Measurements from ENCODE around the gene TAAR2.
"Not testable (repeated sequence)": the region's sequence is repeated elsewhere in the genome, so short reads cannot be mapped to it uniquely, and the experiment has no call there.

TAAR2 gene

DNA sequence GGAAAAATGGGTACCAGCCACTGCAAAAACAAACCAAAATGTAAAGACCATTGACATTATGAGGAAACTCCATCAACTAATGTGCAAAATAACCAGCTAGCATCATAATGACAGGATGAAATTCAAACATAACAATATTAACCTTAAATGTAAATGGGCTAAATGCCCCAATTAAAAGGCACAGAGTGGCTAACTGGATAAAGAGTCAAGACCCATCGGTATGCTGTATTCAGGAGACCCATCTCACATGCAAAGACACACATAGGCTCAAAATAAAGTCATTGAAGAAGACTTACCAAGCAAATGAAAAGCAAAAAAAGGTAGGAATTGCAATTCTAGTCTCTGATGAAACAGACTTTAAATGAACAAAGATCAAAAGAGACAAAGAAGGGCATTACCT is 13.1 kb upstream of the TAAR2 start:
- not testable (repeated sequence) for ATAC-seq (ENCODE audit: low read depth); H3K4me3 Mint-ChIP-seq; DNase-seq (ENCODE audit: low spot score in 2 of 2); H3K36me3 Mint-ChIP-seq; H3K27ac Mint-ChIP-seq; H3K9me3 Mint-ChIP-seq
- peaks cover 13% of the 10 kb centered on the region for H3K27me3 Mint-ChIP-seq
- peaks cover 13% of the 10 kb centered on the region for H3K4me1 Mint-ChIP-seq

DNA sequence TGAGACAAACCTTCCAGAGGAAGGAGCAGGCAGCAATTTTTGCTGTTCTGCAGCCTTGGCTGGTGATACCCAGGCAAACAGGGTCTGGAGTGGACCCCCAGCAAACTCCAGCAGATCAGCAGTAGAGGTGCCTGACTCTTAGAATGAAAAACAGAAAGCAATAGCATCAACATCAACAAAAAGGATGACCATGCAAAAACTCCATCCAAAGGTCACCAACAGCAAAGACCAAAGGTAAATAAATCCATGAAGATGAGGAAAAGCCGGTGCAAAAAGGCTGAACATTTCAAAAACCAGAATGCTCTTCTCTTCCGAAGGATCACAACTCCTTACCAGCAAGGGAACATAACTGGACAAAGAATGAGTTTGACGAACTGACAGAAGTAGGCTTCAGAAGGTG is 11.8 kb upstream of the TAAR2 start:
- H3K27ac Mint-ChIP-seq; H3K9me3 Mint-ChIP-seq; H3K4me3 Mint-ChIP-seq; ATAC-seq (ENCODE audit: low read depth); DNase-seq (ENCODE audit: low spot score in 2 of 2); H3K36me3 Mint-ChIP-seq: not testable (repeated sequence)
- Mint-ChIP-seq H3K4me1 (peaks cover 13% of the 10 kb centered on the region), H3K27me3 (peaks cover 13% of the 10 kb centered on the region)

DNA sequence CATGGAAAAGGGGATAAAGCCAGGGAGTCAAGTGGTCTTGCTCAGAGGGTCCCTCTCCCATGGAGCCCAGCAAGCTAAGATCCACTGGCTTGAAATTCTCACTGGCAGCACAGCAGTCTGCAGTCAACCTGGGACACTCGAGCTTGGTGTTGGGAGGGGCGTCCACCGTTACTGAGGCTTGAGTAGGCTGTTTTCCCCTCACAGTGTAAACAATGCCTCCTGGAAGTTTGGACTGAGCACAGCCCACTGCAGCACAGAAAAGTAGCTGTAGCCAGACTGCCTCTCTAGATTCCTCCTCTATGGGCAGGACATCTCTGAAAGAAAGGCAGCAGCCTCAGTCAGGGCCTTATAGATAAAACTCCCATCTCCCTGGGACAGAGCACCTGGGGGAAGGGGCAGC is 11.2 kb upstream of the TAAR2 start:
- H3K36me3 Mint-ChIP-seq; ATAC-seq (ENCODE audit: low read depth); DNase-seq (ENCODE audit: low spot score in 2 of 2); H3K4me3 Mint-ChIP-seq; H3K9me3 Mint-ChIP-seq; H3K27ac Mint-ChIP-seq: not testable (repeated sequence)
- Mint-ChIP-seq H3K4me1 (peaks cover 13% of the 10 kb centered on the region), H3K27me3 (peaks cover 17% of the 10 kb centered on the region)

DNA sequence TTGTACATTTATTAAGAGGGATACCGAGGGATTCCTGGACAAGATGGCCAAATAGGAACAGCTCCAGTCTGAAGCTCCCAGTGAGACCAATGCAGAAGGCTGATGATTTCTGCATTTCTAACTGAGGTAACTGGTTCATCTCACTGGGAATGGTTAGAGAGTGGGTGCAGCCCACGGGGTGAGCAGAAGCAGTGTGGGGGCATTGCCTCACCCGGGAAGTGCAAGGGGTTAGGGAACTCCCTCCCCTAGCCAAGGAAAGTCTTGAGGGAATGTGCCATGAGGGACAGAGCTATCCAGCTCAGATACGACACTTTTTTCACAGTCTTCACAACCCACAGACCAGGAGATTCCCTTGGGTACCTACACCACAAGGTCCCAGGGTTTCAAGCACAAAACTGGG is 10.7 kb upstream of the TAAR2 start:
- DNase-seq (ENCODE audit: low spot score in 2 of 2) (no peak), ATAC-seq (ENCODE audit: low read depth) (no peak)
- H3K4me1 Mint-ChIP-seq = peaks cover 13% of the 10 kb centered on the region
- H3K4me3 Mint-ChIP-seq = no peak overlapping the region
- peaks cover 17% of the 10 kb centered on the region for H3K27me3 Mint-ChIP-seq
- no peak overlapping the region for H3K27ac Mint-ChIP-seq
- peaks cover 5% of the 10 kb centered on the region for H3K36me3 Mint-ChIP-seq
- H3K9me3 Mint-ChIP-seq = peaks cover 3% of the 10 kb centered on the region

DNA sequence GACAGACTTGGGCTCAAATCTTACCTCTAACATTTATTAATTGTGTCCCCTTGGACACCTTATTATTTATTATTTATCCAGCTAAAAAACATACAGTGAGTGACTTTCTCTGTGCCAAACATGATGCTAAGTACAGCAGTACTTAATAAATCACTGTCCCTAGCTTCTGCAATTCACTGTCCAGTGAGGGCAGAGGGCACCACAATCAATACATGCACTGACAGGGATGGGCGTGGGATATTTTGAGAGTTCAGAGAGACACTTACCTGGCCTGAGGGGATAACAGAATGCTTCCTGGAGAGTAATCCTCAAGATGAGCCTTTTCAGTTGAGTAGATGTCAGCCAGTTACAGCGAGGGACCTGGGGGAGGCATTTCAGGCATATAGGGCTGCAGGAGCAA is 9.3 kb upstream of the TAAR2 start:
- no peak overlapping the region for H3K27ac Mint-ChIP-seq
- ATAC-seq (ENCODE audit: low read depth) (no peak), DNase-seq (ENCODE audit: low spot score in 2 of 2) (no peak)
- H3K4me3 Mint-ChIP-seq = no peak overlapping the region
- H3K36me3 Mint-ChIP-seq = peaks cover 5% of the 10 kb centered on the region
- H3K27me3 Mint-ChIP-seq = peaks cover 23% of the 10 kb centered on the region
- H3K4me1 Mint-ChIP-seq = peaks cover 2% of the 10 kb centered on the region
- peaks cover 3% of the 10 kb centered on the region for H3K9me3 Mint-ChIP-seq

DNA sequence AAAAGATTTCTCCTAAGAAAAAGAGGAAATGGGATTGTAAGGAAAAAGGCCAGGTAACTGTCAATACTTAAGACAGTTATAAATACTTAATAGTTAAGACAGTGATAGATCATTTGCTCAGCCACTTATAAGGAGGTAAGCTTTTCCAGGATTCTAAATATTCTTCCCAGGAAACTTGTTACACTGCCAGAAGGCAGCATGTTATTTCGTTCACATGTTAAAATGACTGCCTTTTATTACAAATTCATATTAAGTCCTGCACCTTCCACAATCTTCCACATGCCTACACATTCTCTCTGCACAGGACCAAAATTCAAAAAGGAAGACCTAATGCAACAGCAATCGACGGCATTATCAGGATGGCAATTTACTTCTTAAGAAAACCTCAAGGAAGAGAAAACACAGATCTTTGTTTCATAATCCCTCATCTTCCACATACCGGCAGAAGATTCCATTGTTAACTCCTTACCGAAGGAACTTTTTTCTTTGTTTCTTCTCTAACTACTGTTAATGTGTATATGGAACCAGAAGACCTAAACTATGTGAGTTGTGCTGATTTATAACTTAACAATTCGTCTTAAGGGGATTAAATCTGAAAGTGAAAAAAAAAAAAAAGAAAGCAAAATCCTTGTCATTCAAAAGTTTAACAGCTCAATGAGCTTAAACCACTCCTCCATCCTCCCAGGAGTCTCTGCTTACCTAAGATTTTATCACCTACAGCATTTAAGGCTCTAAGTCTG is 799 bp downstream of the TAAR2 start:
- Mint-ChIP-seq H3K36me3 (no peaks in the 10 kb centered on the region), H3K4me1 (no peaks in the 10 kb centered on the region), H3K27ac (no peak overlapping the region), H3K27me3 (peaks cover 8% of the 10 kb centered on the region), H3K9me3 (peaks cover 2% of the 10 kb centered on the region), H3K4me3 (no peak overlapping the region)
- no peak for DNase-seq (ENCODE audit: low spot score in 2 of 2)
- no peak for ATAC-seq (ENCODE audit: low read depth)

DNA sequence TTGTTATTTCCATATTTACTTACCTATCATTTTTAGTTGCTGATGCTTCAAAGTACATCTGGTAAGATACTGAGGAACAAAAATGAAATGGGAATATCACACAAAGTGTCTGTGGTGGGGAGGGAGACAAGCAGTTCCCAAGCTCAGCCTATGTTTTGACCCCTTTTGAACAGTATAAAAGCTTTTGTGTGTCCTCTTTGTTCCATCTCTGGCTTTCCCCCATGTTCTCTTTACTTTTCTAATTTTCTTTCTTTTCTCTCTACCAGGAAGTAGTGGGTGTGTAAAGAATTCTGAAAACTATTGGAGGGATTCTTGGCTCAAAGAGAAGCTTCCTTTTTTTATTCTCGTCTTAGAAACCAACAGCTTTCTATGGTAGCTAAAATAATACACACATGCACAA is 7.4 kb downstream of the TAAR2 start:
- no peak for DNase-seq (ENCODE audit: low spot score in 2 of 2)
- Mint-ChIP-seq H3K27ac (no peak overlapping the region), H3K27me3 (no peaks in the 10 kb centered on the region), H3K36me3 (no peaks in the 10 kb centered on the region), H3K4me1 (peaks cover 13% of the 10 kb centered on the region), H3K4me3 (no peak overlapping the region), H3K9me3 (no peaks in the 10 kb centered on the region)
- ATAC-seq (ENCODE audit: low read depth) = no peak

DNA sequence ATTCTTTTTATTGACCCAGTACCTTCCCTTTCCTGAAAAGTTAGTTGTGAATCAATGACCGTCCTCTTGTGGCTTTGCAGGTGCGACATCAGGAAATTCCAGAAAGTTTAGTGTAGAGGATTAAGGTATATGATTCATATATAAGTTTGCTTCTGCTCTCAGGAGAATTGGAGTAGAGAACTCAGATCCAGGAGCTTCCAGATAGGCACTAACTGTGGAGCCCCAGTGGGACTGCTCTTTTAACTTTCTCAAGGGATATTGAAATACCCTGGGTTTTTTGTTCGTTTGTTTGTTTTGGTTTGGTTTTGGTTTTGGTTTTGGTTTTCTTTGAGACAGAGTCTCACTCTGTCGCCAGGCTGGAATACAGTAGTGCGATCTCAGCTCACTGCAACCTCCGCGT is 9.5 kb downstream of the TAAR2 start:
- no peaks in the 10 kb centered on the region for H3K27me3 Mint-ChIP-seq
- H3K27ac Mint-ChIP-seq = peak overlapping the region; percentile 74
- DNase-seq (ENCODE audit: low spot score in 2 of 2) = peak in 1 of 2 donors; percentile 3
- no peaks in the 10 kb centered on the region for H3K9me3 Mint-ChIP-seq
- H3K36me3 Mint-ChIP-seq = no peaks in the 10 kb centered on the region
- peak overlapping the region; percentile 81 for H3K4me3 Mint-ChIP-seq
- peaks cover 15% of the 10 kb centered on the region for H3K4me1 Mint-ChIP-seq
- ATAC-seq (ENCODE audit: low read depth) = peak; percentile 59

DNA sequence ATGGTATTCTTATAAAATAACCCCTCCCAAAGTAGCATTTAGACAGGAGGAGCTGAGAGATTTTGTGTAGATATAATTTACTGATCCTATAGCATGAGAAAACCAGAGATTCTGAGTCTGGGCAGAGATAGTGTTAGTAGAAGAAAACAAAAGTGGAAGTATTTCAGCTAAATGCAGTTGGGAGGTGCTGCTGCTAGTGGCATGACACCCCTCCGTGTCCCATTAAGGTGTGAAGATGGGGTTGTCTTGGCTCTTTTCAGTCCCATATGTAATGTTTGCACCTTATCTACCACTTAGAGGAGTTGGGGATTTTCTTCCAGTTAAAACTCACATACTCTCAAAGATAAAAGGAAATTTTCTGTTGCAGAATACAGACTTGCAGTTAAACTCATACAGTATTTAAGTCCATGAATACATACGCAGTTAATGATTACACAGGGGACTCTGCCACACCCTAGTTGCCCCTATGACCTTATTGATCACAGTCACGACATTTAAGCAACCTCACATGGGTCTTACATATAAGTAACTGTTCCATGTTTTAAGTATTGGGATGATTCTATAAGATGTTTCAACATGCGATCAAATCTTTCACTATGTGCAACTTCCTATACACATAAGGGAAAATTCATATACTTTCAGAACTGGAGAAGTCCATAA is 11.5 kb downstream of the TAAR2 start:
- H3K4me3 Mint-ChIP-seq = no peak overlapping the region
- DNase-seq (ENCODE audit: low spot score in 2 of 2) (no peak), ATAC-seq (ENCODE audit: low read depth) (no peak)
- H3K27ac Mint-ChIP-seq = peak overlapping the region; percentile 38
- H3K9me3 Mint-ChIP-seq = no peaks in the 10 kb centered on the region
- no peaks in the 10 kb centered on the region for H3K27me3 Mint-ChIP-seq
- H3K4me1 Mint-ChIP-seq = peaks cover 15% of the 10 kb centered on the region
- no peaks in the 10 kb centered on the region for H3K36me3 Mint-ChIP-seq

DNA sequence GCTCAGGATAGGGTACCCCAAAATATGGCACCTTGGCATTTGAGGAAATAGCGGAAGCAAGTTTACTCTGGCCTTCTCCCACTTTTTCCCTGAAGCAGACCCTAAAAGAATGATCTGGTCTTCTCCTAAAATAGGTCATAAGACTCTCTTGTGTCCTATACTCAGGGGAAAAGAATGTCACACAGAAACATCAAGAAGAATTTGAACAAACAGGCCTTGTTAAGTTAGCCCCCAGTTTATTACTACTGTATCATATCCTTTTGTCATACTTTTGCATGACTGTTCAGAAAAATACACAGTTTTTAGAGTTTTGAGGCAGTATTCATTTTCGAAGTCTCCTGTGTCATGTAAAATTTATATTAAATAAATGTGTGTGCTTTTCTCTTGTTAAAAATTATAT is 12.5 kb downstream of the TAAR2 start:
- H3K36me3 Mint-ChIP-seq = no peaks in the 10 kb centered on the region
- H3K27me3 Mint-ChIP-seq = no peaks in the 10 kb centered on the region
- no peak overlapping the region for H3K4me3 Mint-ChIP-seq
- no peaks in the 10 kb centered on the region for H3K9me3 Mint-ChIP-seq
- H3K27ac Mint-ChIP-seq = no peak overlapping the region
- DNase-seq (ENCODE audit: low spot score in 2 of 2) (no peak), ATAC-seq (ENCODE audit: low read depth) (no peak)
- H3K4me1 Mint-ChIP-seq = peaks cover 13% of the 10 kb centered on the region

DNA sequence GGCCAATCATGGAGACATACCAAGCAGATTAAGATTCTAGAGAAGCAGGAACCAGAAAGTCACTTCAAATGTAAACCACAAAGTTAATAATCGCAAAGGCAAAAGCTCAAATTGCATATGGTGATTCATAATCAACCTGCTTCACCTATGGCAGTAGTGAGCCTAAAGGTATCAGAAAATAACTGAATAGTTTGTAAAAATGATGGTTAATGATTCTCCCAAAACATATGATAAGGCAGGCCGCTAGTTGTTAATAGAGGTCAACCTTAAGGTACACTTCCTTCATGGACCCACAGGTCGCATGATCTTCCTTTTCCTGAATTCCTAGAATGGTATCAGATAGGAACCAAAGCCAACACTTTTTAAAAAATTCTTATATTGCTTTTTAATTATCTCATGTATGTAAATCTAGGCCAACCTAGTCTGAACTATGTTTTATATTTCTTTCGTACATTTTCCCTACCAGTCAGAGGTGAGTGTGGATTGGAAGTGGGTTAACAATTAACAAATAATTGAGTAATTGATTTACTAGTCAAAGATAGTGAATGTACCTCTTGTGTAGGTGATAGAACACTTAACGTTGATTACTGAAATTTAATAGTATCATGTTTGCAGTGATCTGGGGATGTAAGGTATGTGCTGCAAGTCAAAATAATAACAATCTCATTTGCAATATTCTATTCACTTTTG is 16.4 kb downstream of the TAAR2 start:
- Mint-ChIP-seq H3K27me3 (no peaks in the 10 kb centered on the region), H3K27ac (no peak overlapping the region), H3K9me3 (no peaks in the 10 kb centered on the region), H3K4me1 (peaks cover 7% of the 10 kb centered on the region), H3K4me3 (no peak overlapping the region), H3K36me3 (no peaks in the 10 kb centered on the region)
- DNase-seq (ENCODE audit: low spot score in 2 of 2) (no peak), ATAC-seq (ENCODE audit: low read depth) (no peak)

DNA sequence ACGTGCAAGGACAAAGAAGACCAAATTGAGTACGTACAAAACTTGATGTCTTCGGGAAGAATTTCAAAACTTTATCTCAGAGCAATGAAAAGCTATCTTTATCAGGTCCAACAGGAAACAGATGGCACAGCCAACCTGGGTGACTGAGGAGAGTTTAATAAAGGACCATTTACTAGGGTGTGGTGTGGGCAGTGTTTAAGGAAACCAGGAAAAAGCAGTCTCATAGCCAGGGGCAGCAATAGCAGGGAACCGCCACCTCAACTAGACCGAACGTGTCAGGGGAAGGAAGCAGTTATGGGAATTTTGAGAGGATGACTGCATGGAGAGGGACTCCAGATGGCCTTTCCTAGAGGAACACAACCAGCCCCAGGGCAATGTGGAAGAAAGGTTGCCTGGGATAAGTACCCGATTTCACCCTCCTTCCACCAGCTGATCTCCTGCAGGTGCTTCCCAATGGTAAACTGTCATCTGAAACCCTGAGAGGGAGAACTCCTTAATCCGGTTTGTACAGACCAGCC is 19.4 kb downstream of the TAAR2 start:
- Mint-ChIP-seq H3K36me3 (no peaks in the 10 kb centered on the region), H3K4me1 (no peaks in the 10 kb centered on the region), H3K9me3 (no peaks in the 10 kb centered on the region), H3K4me3 (no peak overlapping the region), H3K27ac (no peak overlapping the region), H3K27me3 (no peaks in the 10 kb centered on the region)
- no peak for DNase-seq (ENCODE audit: low spot score in 2 of 2)
- no peak for ATAC-seq (ENCODE audit: low read depth)

DNA sequence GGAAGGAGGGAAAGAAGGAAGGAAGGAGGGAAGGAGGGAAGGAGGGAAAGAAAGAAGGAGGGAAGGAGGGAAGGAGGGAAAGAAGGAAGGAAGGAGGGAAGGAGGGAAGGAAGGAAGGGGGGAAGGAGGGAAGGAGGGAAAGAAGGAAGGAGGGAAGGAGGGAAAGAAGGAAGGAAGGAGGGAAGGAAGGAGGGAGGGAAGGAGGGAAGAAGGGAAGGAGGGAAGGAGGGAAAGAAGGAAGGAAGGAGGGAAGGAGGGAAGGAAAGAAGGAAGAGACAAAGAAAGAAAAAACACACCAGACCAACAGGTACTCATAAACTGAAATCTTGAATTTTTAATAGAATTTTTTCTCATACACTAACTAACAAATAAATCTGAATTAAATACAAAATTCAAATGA is 23.2 kb downstream of the TAAR2 start:
- H3K27me3 Mint-ChIP-seq; H3K36me3 Mint-ChIP-seq; H3K4me3 Mint-ChIP-seq; ATAC-seq (ENCODE audit: low read depth); H3K27ac Mint-ChIP-seq; DNase-seq (ENCODE audit: low spot score in 2 of 2); H3K9me3 Mint-ChIP-seq; H3K4me1 Mint-ChIP-seq: not testable (repeated sequence)

DNA sequence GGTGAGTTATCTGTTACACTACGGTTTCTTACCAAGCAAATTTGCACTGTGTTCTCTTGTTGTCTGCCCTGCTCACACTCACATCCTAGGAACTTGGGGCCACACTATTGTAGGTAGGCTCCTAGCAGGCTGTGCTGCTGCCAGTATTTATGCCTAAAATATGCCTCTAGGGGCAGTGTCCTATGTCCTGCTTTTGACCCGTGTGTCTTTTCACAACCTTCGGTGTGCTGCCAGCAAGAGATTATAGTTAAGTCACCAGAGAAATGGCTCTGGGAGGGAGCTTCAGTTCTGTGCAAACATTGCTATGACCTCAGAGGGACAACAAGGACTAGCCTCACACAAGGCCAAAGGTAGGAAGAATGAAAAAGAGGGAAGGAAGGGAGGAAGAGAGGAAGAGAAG is 25.6 kb downstream of the TAAR2 start:
- ATAC-seq (ENCODE audit: low read depth) = peak; percentile 38
- no peaks in the 10 kb centered on the region for H3K9me3 Mint-ChIP-seq
- H3K4me1 Mint-ChIP-seq = no peaks in the 10 kb centered on the region
- H3K4me3 Mint-ChIP-seq = no peak overlapping the region
- peaks cover 5% of the 10 kb centered on the region for H3K27me3 Mint-ChIP-seq
- DNase-seq (ENCODE audit: low spot score in 2 of 2) = no peak
- H3K36me3 Mint-ChIP-seq = no peaks in the 10 kb centered on the region
- no peak overlapping the region for H3K27ac Mint-ChIP-seq
